A375 (cell line): ENCODE measurements around the gene MCC. TPM values are rescaled to one million over a fixed set of nuclear protein-coding genes. Genes with fewer than 3 reads are reported as not detected.

Experiments used
- small RNA-seq: library from RNA; depleted of rRNA; stranded (forward); fragments of <200 nt; gene quantifications from one replicate; pipeline ENCODE3, GENCODE V24; 2014
- total RNA-seq: library from RNA; depleted of rRNA; stranded (reverse); fragments of >200 nt; shearing (Covaris generic); gene quantifications from 2 replicates; pipeline ENCODE4 v1.2.3, GENCODE V29; 2014; rRNA removed

MCC gene
- total RNA-seq: 6.3 and 8.7 TPM in 2 replicates

GRCh38 chr5:113487781-113488644 lies at the start of gene MCC:
Gene MCC, minus strand, starts transcription at chr5:113488453.

GRCh38 chr5:113513384-113514288 lies 25.4 kb upstream of the MCC start, which contains the start of gene YTHDC2:
Gene YTHDC2, plus strand, starts transcription at chr5:113513694. Its CDS starts 202 bp downstream, at chr5:113513896.

GRCh38 chr5:113434889-113435288 lies 53.4 kb downstream of the MCC start, which contains the start of gene TSSK1B:
Gene TSSK1B, minus strand, starts transcription at chr5:113434989. Its CDS starts 150 bp downstream, at chr5:113434839.

GRCh38 chr5:112976432-112977309 lies 511.6 kb downstream of the MCC start, which contains the start of gene DCP2:
Gene DCP2, plus strand, starts transcription at chr5:112976798. Its CDS starts 136 bp downstream, at chr5:112976934.

Small RNA genes within 50 kb of the gene (small RNA-seq; reads per million reads assigned to genes)
- gene RNU4ATAC13P: not detected

Other genes with a start within 250 kb of the MCC start
- 0.11 TPM in 1 of 2 replicates, not detected in the other for gene TSSK1B, start 53.5 kb downstream of the MCC start, total RNA-seq
- 14.9 and 15.1 TPM in 2 replicates for gene YTHDC2, start 25.2 kb upstream of the MCC start, total RNA-seq